ENCODE results near the gene CBLN2.
A peak's percentile ranks its signal among the peaks of the same experiment; 100 is the strongest.

CBLN2 gene

GRCh38 chr18:72555101-72555500 lies 11.0 kb upstream of the CBLN2 start:
- no peak overlapping the region for H3K4me3 ChIP-seq (ENCODE audit: low read length)
- DNase-seq (ENCODE audit: low read depth), result no peak
- no peak for TF ChIP-seq CTCF (IDR thresholded peaks at IDR 0.05; ENCODE audit: insufficient read depth, low read depth, low read length, missing control alignments)

- no peak overlapping the region for H3K4me3 ChIP-seq (ENCODE audit: low read length)
- no peak for TF ChIP-seq CTCF (IDR thresholded peaks at IDR 0.05; ENCODE audit: insufficient read depth, low read depth, low read length, missing control alignments)
- no peak for DNase-seq (ENCODE audit: low read depth)
Observed at GRCh38 chr18:72543357-72544055, 636 bp downstream of the CBLN2 start.

- peak; percentile 1 for DNase-seq (ENCODE audit: low read depth)
- TF ChIP-seq CTCF (IDR thresholded peaks at IDR 0.05; ENCODE audit: insufficient read depth, low read depth, low read length, missing control alignments), result no peak
- H3K4me3 ChIP-seq (ENCODE audit: low read length), result no peak overlapping the region
Observed at GRCh38 chr18:72542984-72543356, 1.2 kb downstream of the CBLN2 start.

- peak; percentile 8 for DNase-seq (ENCODE audit: low read depth)
- TF ChIP-seq CTCF (IDR thresholded peaks at IDR 0.05; ENCODE audit: insufficient read depth, low read depth, low read length, missing control alignments), result no peak
- no peak overlapping the region for H3K4me3 ChIP-seq (ENCODE audit: low read length)
Observed at GRCh38 chr18:72542342-72542741, 1.8 kb downstream of the CBLN2 start.

GRCh38 chr18:72541871-72542332 lies 2.2 kb downstream of the CBLN2 start:
- H3K4me3 ChIP-seq (ENCODE audit: low read length), result no peak overlapping the region
- DNase-seq (ENCODE audit: low read depth), result no peak
- TF ChIP-seq CTCF (IDR thresholded peaks at IDR 0.05; ENCODE audit: insufficient read depth, low read depth, low read length, missing control alignments), result no peak

GRCh38 chr18:72539901-72540300 lies 4.2 kb downstream of the CBLN2 start:
- DNase-seq (ENCODE audit: low read depth), result no peak
- TF ChIP-seq CTCF (IDR thresholded peaks at IDR 0.05; ENCODE audit: insufficient read depth, low read depth, low read length, missing control alignments), result no peak
- H3K4me3 ChIP-seq (ENCODE audit: low read length), result no peak overlapping the region

GRCh38 chr18:72530622-72531021 lies 13.5 kb downstream of the CBLN2 start:
- no peak for TF ChIP-seq CTCF (IDR thresholded peaks at IDR 0.05; ENCODE audit: insufficient read depth, low read depth, low read length, missing control alignments)
- peak; percentile 6 for DNase-seq (ENCODE audit: low read depth)
- no peak overlapping the region for H3K4me3 ChIP-seq (ENCODE audit: low read length)

Data from epithelial cell of esophagus (primary cell).